A549 (cell line): ENCODE measurements around the gene BMAL1. TPM values are rescaled to one million over a fixed set of nuclear protein-coding genes. Genes with fewer than 3 reads are reported as not detected.

Experiments used
- ATAC-seq, 2 experiments: fragments of 200-7000 bp in 1 of 2; fragments of >200 bp in 1 of 2; cut with Nextera tagmentation in 1 of 2; cut with Tn5 transposase in 1 of 2; 3 replicates each; pipeline versions ENCODE4 v1.8.0 to v1.9.1; 2018 to 2020; ENCODE audit warnings: mild to moderate bottlenecking in 1 of 2, moderate library complexity in 1 of 2
- CTCF ChIA-PET: fragments of 300-600 bp; sonication (Branson Sonifier 250); formaldehyde crosslinking; extraction: SDS; loops from one replicate; lab custom pipeline; 2021; ENCODE audit warnings: antibody characterized with exemption, inconsistent platforms; lab: Yijun Ruan, JAX
- POLR2A ChIA-PET: fragments of 350-600 bp; formaldehyde crosslinking; extraction: SDS; loops from one replicate; lab custom pipeline; 2021; ENCODE audit warnings: antibody characterized with exemption, inconsistent platforms; lab: Yijun Ruan, JAX
- DNase-seq, 2 experiments: peaks; one replicate each; pipeline versions ENCODE4 v3.0.0 to v3.0.0-alpha.2; 2011 to 2016; ENCODE audit warnings: low read depth in 1 of 2, low spot score in 1 of 2
- FAIRE-seq: peaks from 2 replicates; lab custom pipeline; 2011; peaks lifted over from hg19 to GRCh38; lab: Jason Lieb, UNC
- H3K27ac ChIP-seq, 2 experiments: fragments of >200 bp; sonication (Bioruptor Twin); formaldehyde crosslinking; 3 replicates each; pipeline ENCODE4 v1.5.1; 2016 to 2017
- H3K4me1 ChIP-seq: fragments of >200 bp; sonication (Bioruptor Twin); formaldehyde crosslinking; 3 replicates; pipeline ENCODE4 v1.6.1; 2016
- H3K4me2 ChIP-seq: fragments of >200 bp; sonication (Bioruptor Twin); formaldehyde crosslinking; 3 replicates; pipeline ENCODE4 v1.6.1; 2016
- H3K4me3 ChIP-seq: fragments of >200 bp; sonication (Bioruptor Twin); formaldehyde crosslinking; 3 replicates; pipeline ENCODE4 v1.5.1; 2016
- H3K9me3 ChIP-seq: fragments of >200 bp; sonication (Bioruptor Twin); formaldehyde crosslinking; 3 replicates; pipeline ENCODE4 v1.6.1; 2016
- BHLHE40 ChIP-seq: IDR thresholded peaks from 2 replicates; pipeline ENCODE4 v1.6.1; 2012; ENCODE audit warnings: low read depth, low read length, inconsistent platforms
- CBX2 ChIP-seq: fragments of 200-600 bp; sonication (generic); IDR thresholded peaks from 2 replicates; pipeline ENCODE4 v1.6.1; 2016; ENCODE audit warnings: low read depth, mild to moderate bottlenecking, borderline replicate concordance
- CBX8 ChIP-seq: fragments of 200-600 bp; sonication (generic); IDR thresholded peaks from 2 replicates; pipeline ENCODE4 v1.6.1; 2016
- CEBPB ChIP-seq, 2 experiments: fragments of >200 bp in 1 of 2; sonication (Bioruptor Twin) in 1 of 2; formaldehyde crosslinking in 1 of 2; IDR thresholded peaks; 2 replicates each; pipeline ENCODE4 v1.6.1; 2012 to 2016
- CHD2 ChIP-seq: fragments of 150-350 bp; IDR thresholded peaks from 2 replicates; pipeline ENCODE4 v1.6.1; 2014; ENCODE audit warnings: low read length; ENCODE audit not compliant: partially characterized antibody
- CHD4 ChIP-seq: fragments of 200-600 bp; sonication (generic); IDR thresholded peaks from 2 replicates; pipeline ENCODE4 v1.6.1; 2016; ENCODE audit warnings: antibody characterized with exemption, mild to moderate bottlenecking, borderline replicate concordance
- FOSB ChIP-seq: fragments of 250-450 bp; sonication (Bioruptor Pico); IDR thresholded peaks from 2 replicates; pipeline ENCODE4 v1.5.0; 2020; ENCODE audit warnings: mild to moderate bottlenecking, moderate library complexity
- FOXS1 ChIP-seq: fragments of 250-450 bp; sonication (Bioruptor Pico); IDR thresholded peaks from 2 replicates; pipeline ENCODE4 v1.5.0; 2020; ENCODE audit warnings: mild to moderate bottlenecking, moderate library complexity
- HEYL ChIP-seq: fragments of 250-450 bp; sonication (Bioruptor Pico); IDR thresholded peaks from 2 replicates; pipeline ENCODE4 v1.8.0; 2021; ENCODE audit warnings: mild to moderate bottlenecking, moderate library complexity
- HOXA7 ChIP-seq: fragments of 250-450 bp; sonication (Bioruptor Pico); IDR thresholded peaks from 2 replicates; pipeline ENCODE4 v1.5.0; 2020; ENCODE audit warnings: mild to moderate bottlenecking, moderate library complexity
- HOXB13 ChIP-seq: fragments of 250-450 bp; sonication (Bioruptor Pico); IDR thresholded peaks from 2 replicates; pipeline ENCODE4 v1.5.0; 2020; ENCODE audit warnings: low read depth, mild to moderate bottlenecking, moderate library complexity
- JUN ChIP-seq, 2 experiments: fragments of >200 bp; sonication (Bioruptor Twin); formaldehyde crosslinking; IDR thresholded peaks; 2 replicates in 1 of 2; 3 replicates in 1 of 2; pipeline ENCODE4 v1.6.1; 2016 to 2017
- MYC ChIP-seq: IDR thresholded peaks from 2 replicates; pipeline ENCODE4 v1.6.1; 2012; ENCODE audit warnings: mild to moderate bottlenecking, inconsistent platforms, low read length, improper control_type of control experiment, borderline replicate concordance
- NPAS2 ChIP-seq: fragments of 250-450 bp; sonication (Bioruptor Pico); IDR thresholded peaks from 2 replicates; pipeline ENCODE4 v1.8.0; 2022; ENCODE audit warnings: mild to moderate bottlenecking, moderate library complexity, borderline replicate concordance
- NR3C1 ChIP-seq: fragments of >200 bp; sonication (Bioruptor Twin); formaldehyde crosslinking; IDR thresholded peaks from 3 replicates; pipeline ENCODE4 v1.6.1; 2017
- PHF8 ChIP-seq: fragments of 200-600 bp; sonication (generic); IDR thresholded peaks from 2 replicates; pipeline ENCODE4 v1.6.1; 2016; ENCODE audit warnings: low read depth, mild to moderate bottlenecking, antibody characterized with exemption, moderate library complexity, borderline replicate concordance
- RAD21 ChIP-seq, 2 experiments: fragments of >200 bp in 1 of 2; sonication (Bioruptor Twin) in 1 of 2; formaldehyde crosslinking in 1 of 2; IDR thresholded peaks in 1 of 2; conservative IDR thresholded peaks in 1 of 2; 2 replicates in 1 of 2; 3 replicates in 1 of 2; pipeline ENCODE4 v1.6.1; 2012 to 2018; ENCODE audit warnings: inconsistent platforms in 1 of 2
- RARB ChIP-seq: fragments of 250-450 bp; sonication (Bioruptor Pico); IDR thresholded peaks from 2 replicates; pipeline ENCODE4 v1.8.0; 2021; ENCODE audit warnings: mild to moderate bottlenecking, moderate library complexity
- RCOR1 ChIP-seq: fragments of 150-350 bp; IDR thresholded peaks from 2 replicates; pipeline ENCODE4 v1.6.1; 2014; ENCODE audit warnings: antibody characterized with exemption, low read length, low read depth
- ZC3H11A ChIP-seq: fragments of 450-650 bp; IDR thresholded peaks from 2 replicates; pipeline ENCODE4 v1.6.1; 2014; ENCODE audit warnings: antibody characterized with exemption, mild to moderate bottlenecking
- WGBS: methylation state at CpG from one replicate; pipeline ENCODE4 v1.1.6; 2017; ENCODE audit errors: missing lambda C conversion rate; 5-methylcytosine and 5-hydroxymethylcytosine counted together
- polyA plus RNA-seq, 4 experiments: library from polyadenylated mRNA; depleted of rRNA in 3 of 4; stranded (reverse); fragments of >200 nt; fragmentation: RNase III in 1 of 4; extraction: RNeasy Plus Mini Kit Qiagen cat#74134 plus additional on column Dnase treatment in 1 of 4; gene quantifications; 2 replicates in 3 of 4; 3 replicates in 1 of 4; pipeline ENCODE4 v1.2.3, GENCODE V29; 2011 to 2017
- TF ChIP-seq, protein P1 (sequence below): fragments of >200 bp; sonication (Bioruptor Twin); formaldehyde crosslinking; IDR thresholded peaks from 3 replicates; pipeline ENCODE4 v1.6.1; 2016
- TF ChIP-seq, protein P2 (sequence below): fragments of >200 bp; sonication (Bioruptor Twin); formaldehyde crosslinking; IDR thresholded peaks from 3 replicates; pipeline ENCODE4 v1.5.1; 2016
- TF ChIP-seq, protein P3 (sequence below): fragments of 200-600 bp; sonication (generic); IDR thresholded peaks from 2 replicates; pipeline ENCODE4 v1.6.1; 2016; ENCODE audit warnings: antibody characterized with exemption, mild to moderate bottlenecking, moderate library complexity

The BMAL1 gene
- polyA plus RNA-seq, 2 of the 4 experiments (the other 2 are of a cell fraction), result 28.6 to 29.2 TPM

DNA sequence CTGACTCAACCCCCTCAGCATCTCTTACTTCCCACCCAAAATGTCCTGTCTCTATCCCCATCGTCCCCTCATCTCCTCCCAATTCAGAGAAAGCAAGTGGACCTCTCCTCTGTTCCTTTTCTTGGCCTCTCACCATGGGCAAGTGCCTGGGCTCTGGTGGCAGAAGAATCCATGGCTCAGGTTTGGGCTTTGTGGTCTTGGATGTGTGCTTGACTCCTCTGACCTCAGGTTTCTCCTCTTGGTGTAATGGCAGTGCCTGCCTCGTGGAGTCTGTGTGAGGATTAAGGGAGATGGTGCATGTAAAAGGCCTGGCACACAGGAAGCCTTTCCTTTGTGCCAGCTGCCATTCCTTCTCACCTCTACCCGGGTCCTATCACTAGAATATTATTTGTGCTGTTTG lies 3.2 kb downstream of the BMAL1 start:
- CTCF ChIA-PET, result interaction anchor here (0.9 to 3.7 kb wide), 9 partner anchors 17 to 97 kb away, joined by 3 to 13 read pairs (median 4); no protein-coding TSS in a partner anchor
- no peak for TF ChIP-seq PHF8
- no peak for TF ChIP-seq BHLHE40
- TF ChIP-seq HEYL (CRISPR knock-in tag), result no peak
- TF ChIP-seq RARB (CRISPR knock-in tag), result no peak
- no peak for TF ChIP-seq CBX8
- TF ChIP-seq ZC3H11A, result no peak
- TF ChIP-seq NR3C1, result no peak
- Histone ChIP-seq H3K4me3 (no peak overlapping the region), H3K4me2 (no peak overlapping the region), H3K4me1 (peaks cover 24% of the 10 kb centered on the region; the same call in 2 of the 3 replicates), H3K9me3 (no peaks in the 10 kb centered on the region), H3K27ac (no peak overlapping the region)
- FAIRE-seq (no peak), DNase-seq (no peak), ATAC-seq (no peak)
- WGBS, result 66% methylated on average over 3 of the region's 3 CpGs
- POLR2A ChIA-PET, result no interaction called here

DNA sequence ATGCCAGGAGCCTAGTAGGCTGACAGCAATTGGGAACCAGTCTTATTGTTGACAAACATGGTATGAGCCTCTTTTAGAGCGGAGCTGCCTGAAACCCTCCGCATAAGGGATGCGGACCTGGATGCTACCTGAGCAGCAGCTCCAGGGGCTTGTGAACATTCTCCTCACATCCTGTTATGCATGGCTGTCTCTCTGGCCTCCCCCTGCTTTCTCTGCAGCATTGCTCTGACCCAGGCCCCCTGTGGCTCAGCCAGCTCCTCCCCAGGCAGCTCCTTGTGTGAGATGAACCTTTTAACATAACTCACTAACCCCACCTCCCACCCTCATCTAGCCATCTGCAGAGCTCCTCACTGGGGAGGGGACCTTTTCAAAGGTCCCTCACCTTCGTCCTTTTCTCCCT lies 6.0 kb downstream of the BMAL1 start:
- POLR2A ChIA-PET, result no interaction called here
- DNase-seq (no peak), ATAC-seq (no peak), FAIRE-seq (no peak)
- Histone ChIP-seq H3K9me3 (no peaks in the 10 kb centered on the region), H3K4me3 (no peak overlapping the region), H3K27ac (no peak overlapping the region), H3K4me1 (peaks cover 46% of the 10 kb centered on the region), H3K4me2 (no peak overlapping the region)
- CTCF ChIA-PET, result interaction anchor here (1.0 to 2.1 kb wide), 6 partner anchors 10 to 73 kb away, joined by 3 to 11 read pairs (median 4); no protein-coding TSS in a partner anchor
- TF ChIP-seq, protein P1, sequence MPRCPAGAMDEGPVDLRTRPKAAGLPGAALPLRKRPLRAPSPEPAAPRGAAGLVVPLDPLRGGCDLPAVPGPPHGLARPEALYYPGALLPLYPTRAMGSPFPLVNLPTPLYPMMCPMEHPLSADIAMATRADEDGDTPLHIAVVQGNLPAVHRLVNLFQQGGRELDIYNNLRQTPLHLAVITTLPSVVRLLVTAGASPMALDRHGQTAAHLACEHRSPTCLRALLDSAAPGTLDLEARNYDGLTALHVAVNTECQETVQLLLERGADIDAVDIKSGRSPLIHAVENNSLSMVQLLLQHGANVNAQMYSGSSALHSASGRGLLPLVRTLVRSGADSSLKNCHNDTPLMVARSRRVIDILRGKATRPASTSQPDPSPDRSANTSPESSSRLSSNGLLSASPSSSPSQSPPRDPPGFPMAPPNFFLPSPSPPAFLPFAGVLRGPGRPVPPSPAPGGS, result no peak
- TF ChIP-seq CHD4 (no peak), CBX2 (no peak), RCOR1 (no peak), HOXB13 (CRISPR knock-in tag) (no peak), JUN (IDR thresholded peaks at IDR 0.05) (no peak), NPAS2 (CRISPR knock-in tag) (no peak), CEBPB (IDR thresholded peaks at IDR 0.05) (no peak), ZC3H11A (no peak), FOXS1 (CRISPR knock-in tag) (no peak), HOXA7 (CRISPR knock-in tag) (no peak), MYC (no peak)
- TF ChIP-seq, protein P2, sequence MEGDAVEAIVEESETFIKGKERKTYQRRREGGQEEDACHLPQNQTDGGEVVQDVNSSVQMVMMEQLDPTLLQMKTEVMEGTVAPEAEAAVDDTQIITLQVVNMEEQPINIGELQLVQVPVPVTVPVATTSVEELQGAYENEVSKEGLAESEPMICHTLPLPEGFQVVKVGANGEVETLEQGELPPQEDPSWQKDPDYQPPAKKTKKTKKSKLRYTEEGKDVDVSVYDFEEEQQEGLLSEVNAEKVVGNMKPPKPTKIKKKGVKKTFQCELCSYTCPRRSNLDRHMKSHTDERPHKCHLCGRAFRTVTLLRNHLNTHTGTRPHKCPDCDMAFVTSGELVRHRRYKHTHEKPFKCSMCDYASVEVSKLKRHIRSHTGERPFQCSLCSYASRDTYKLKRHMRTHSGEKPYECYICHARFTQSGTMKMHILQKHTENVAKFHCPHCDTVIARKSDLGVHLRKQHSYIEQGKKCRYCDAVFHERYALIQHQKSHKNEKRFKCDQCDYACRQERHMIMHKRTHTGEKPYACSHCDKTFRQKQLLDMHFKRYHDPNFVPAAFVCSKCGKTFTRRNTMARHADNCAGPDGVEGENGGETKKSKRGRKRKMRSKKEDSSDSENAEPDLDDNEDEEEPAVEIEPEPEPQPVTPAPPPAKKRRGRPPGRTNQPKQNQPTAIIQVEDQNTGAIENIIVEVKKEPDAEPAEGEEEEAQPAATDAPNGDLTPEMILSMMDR, result no peak
- 90% methylated on average over 4 of the region's 4 CpGs for WGBS

DNA sequence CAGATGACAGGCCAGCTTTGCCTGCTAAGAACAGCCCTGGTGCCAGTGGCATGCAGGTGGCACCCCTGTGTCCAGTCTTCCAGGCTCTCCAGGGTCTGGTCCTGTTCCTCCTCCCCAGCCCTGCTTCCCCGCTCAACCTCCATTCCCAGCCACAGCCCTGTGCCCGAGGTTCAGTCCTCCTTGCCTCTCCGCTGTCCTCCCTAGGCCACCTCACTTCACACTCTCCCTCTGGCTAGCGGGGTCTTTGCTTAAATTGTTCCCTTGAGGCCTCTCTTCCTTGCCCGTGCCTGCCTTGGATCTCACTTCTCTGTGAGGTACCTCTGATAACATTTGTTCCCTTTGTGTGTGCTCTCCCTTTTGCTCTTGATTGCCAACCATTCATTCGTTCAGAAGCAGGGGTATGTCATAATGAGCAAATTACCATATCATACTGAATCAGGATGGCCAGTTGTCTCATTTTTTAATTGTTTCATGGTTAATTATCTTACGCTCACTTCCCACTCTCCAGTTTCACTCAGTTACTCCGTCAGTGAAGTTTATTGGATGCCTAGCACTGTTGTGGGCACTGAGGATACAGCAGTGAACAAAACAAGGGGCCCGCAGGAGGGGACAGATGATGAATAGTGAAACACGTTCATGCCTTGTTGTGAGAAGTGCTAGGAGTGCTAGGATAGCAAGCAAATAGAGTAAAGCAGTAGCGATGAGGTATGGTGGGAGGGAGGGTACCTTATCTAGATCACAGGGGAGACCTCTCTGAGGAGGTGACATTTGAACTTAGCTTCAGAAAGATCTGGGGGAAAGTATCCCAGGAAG lies 7.4 kb downstream of the BMAL1 start:
- Histone ChIP-seq H3K9me3 (no peaks in the 10 kb centered on the region), H3K27ac (no peak overlapping the region), H3K4me3 (no peak overlapping the region), H3K4me2 (no peak overlapping the region), H3K4me1 (peaks cover 44% of the 10 kb centered on the region)
- POLR2A ChIA-PET, result no interaction called here
- FAIRE-seq, result no peak
- ATAC-seq, result no peak
- no peak for TF ChIP-seq FOSB (CRISPR knock-in tag)
- TF ChIP-seq PHF8, result no peak
- no peak for TF ChIP-seq RAD21 (conservative IDR thresholded peaks at IDR 0.05 in 1 of 2, IDR thresholded peaks at IDR 0.05 in 1 of 2)
- TF ChIP-seq CHD2, result no peak
- TF ChIP-seq, protein P3, sequence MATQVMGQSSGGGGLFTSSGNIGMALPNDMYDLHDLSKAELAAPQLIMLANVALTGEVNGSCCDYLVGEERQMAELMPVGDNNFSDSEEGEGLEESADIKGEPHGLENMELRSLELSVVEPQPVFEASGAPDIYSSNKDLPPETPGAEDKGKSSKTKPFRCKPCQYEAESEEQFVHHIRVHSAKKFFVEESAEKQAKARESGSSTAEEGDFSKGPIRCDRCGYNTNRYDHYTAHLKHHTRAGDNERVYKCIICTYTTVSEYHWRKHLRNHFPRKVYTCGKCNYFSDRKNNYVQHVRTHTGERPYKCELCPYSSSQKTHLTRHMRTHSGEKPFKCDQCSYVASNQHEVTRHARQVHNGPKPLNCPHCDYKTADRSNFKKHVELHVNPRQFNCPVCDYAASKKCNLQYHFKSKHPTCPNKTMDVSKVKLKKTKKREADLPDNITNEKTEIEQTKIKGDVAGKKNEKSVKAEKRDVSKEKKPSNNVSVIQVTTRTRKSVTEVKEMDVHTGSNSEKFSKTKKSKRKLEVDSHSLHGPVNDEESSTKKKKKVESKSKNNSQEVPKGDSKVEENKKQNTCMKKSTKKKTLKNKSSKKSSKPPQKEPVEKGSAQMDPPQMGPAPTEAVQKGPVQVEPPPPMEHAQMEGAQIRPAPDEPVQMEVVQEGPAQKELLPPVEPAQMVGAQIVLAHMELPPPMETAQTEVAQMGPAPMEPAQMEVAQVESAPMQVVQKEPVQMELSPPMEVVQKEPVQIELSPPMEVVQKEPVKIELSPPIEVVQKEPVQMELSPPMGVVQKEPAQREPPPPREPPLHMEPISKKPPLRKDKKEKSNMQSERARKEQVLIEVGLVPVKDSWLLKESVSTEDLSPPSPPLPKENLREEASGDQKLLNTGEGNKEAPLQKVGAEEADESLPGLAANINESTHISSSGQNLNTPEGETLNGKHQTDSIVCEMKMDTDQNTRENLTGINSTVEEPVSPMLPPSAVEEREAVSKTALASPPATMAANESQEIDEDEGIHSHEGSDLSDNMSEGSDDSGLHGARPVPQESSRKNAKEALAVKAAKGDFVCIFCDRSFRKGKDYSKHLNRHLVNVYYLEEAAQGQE, result no peak
- whole genome bisulfite sequencing, result 86% methylated on average over 11 of the region's 11 CpGs
- no peak for DNase-seq
- CTCF ChIA-PET, result interaction anchor here (0.6 to 2.4 kb wide), 5 partner anchors 34 to 75 kb away, joined by 4 to 11 read pairs (median 8); no protein-coding TSS in a partner anchor
